ENCODE data around the gene PPP1R15B.

GRCh38 chr1:204361341-204361771, 50.3 kb downstream of the PPP1R15B start:
- TF ChIP-seq, protein P1, sequence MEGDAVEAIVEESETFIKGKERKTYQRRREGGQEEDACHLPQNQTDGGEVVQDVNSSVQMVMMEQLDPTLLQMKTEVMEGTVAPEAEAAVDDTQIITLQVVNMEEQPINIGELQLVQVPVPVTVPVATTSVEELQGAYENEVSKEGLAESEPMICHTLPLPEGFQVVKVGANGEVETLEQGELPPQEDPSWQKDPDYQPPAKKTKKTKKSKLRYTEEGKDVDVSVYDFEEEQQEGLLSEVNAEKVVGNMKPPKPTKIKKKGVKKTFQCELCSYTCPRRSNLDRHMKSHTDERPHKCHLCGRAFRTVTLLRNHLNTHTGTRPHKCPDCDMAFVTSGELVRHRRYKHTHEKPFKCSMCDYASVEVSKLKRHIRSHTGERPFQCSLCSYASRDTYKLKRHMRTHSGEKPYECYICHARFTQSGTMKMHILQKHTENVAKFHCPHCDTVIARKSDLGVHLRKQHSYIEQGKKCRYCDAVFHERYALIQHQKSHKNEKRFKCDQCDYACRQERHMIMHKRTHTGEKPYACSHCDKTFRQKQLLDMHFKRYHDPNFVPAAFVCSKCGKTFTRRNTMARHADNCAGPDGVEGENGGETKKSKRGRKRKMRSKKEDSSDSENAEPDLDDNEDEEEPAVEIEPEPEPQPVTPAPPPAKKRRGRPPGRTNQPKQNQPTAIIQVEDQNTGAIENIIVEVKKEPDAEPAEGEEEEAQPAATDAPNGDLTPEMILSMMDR (conservative IDR thresholded peaks at IDR 0.05; ENCODE audit: low read depth, low read length), result no peak
- TF ChIP-seq EZH2phosphoT487 (IDR thresholded peaks at IDR 0.05; ENCODE audit: borderline replicate concordance, low read length), result no peak

Measured in PC-3 (cell line).